GM23338 (cell line): Measurements from ENCODE around the gene SNCB. TPM values are rescaled to one million over a fixed set of nuclear protein-coding genes. Genes with fewer than 3 reads are reported as not detected.

Experiments
- ATAC-seq: fragments of 200-7000 bp; cut with Tn5 transposase; 3 replicates; pipeline ENCODE4 v1.9.1; 2020
- DNase-seq: peaks from one replicate; pipeline ENCODE4 v3.0.0-alpha.2; 2015; ENCODE audit warnings: low spot score
- H2AFZ ChIP-seq: fragments of 200-600 bp; sonication (generic); 2 replicates; pipeline ENCODE4 v1.8.0; 2016; ENCODE audit warnings: antibody characterized with exemption, mild to moderate bottlenecking, moderate library complexity
- H3F3A ChIP-seq: fragments of 200-600 bp; sonication (generic); replicated peaks from 2 replicates; pipeline ENCODE4 v1.8.0; 2017; ENCODE audit warnings: antibody characterized with exemption, mixed run types, low read depth
- H3K27ac ChIP-seq: fragments of 200-600 bp; sonication (generic); 2 replicates; pipeline ENCODE4 v1.6.1; 2016; ENCODE audit warnings: low read depth
- H3K27me3 ChIP-seq: fragments of 200-600 bp; sonication (generic); 2 replicates; pipeline ENCODE4 v1.8.0; 2016; ENCODE audit warnings: mild to moderate bottlenecking, mixed run types, moderate library complexity; ENCODE audit not compliant: insufficient read depth
- H3K36me3 ChIP-seq: fragments of 200-600 bp; sonication (generic); 2 replicates; pipeline ENCODE4 v1.8.0; 2016; ENCODE audit warnings: mild to moderate bottlenecking; ENCODE audit not compliant: insufficient read depth
- H3K4me1 ChIP-seq: fragments of 200-600 bp; sonication (generic); 2 replicates; pipeline ENCODE4 v1.8.0; 2016; ENCODE audit warnings: mild to moderate bottlenecking, moderate library complexity; ENCODE audit not compliant: insufficient read depth
- H3K4me2 ChIP-seq: fragments of 200-600 bp; sonication (generic); 2 replicates; pipeline ENCODE4 v1.7.1; 2017; ENCODE audit warnings: mixed run types
- H3K4me3 ChIP-seq: fragments of 200-600 bp; sonication (generic); 2 replicates; pipeline ENCODE4 v1.6.1; 2016; ENCODE audit warnings: mixed run types
- H3K79me2 ChIP-seq: fragments of 200-600 bp; sonication (generic); replicated peaks from 2 replicates; pipeline ENCODE4 v1.8.0; 2017; ENCODE audit warnings: mild to moderate bottlenecking; ENCODE audit not compliant: insufficient read depth
- H3K9me2 ChIP-seq: fragments of 200-600 bp; sonication (generic); 2 replicates; pipeline ENCODE4 v1.8.0; 2017; ENCODE audit not compliant: insufficient read depth
- H4K20me1 ChIP-seq: fragments of 200-600 bp; sonication (generic); replicated peaks from 2 replicates; pipeline ENCODE4 v1.8.0; 2017; ENCODE audit warnings: mild to moderate bottlenecking; ENCODE audit not compliant: insufficient read depth
- H3K27ac Mint-ChIP-seq: 2 replicates; pipeline ENCODE4 v1.8.0; 2020; ENCODE audit warnings: inconsistent platforms, mild to moderate bottlenecking, moderate library complexity, mixed read lengths
- H3K27me3 Mint-ChIP-seq: 3 replicates; pipeline ENCODE4 v1.8.0; 2022; ENCODE audit warnings: low read depth, mild to moderate bottlenecking, moderate library complexity, mixed read lengths, inconsistent platforms; ENCODE audit not compliant: insufficient read depth, poor library complexity
- H3K36me3 Mint-ChIP-seq: 3 replicates; pipeline ENCODE4 v1.8.0; 2021; ENCODE audit warnings: low read depth, mild to moderate bottlenecking, inconsistent platforms, moderate library complexity, mixed read lengths
- H3K4me1 Mint-ChIP-seq: 3 replicates; pipeline ENCODE4 v1.8.0; 2020; ENCODE audit warnings: mild to moderate bottlenecking, inconsistent platforms, mixed read lengths
- H3K4me3 Mint-ChIP-seq: 3 replicates; pipeline ENCODE4 v1.8.0; 2021; ENCODE audit warnings: moderate library complexity, mild to moderate bottlenecking, inconsistent platforms, mixed read lengths
- H3K9me3 Mint-ChIP-seq: 3 replicates; pipeline ENCODE4 v1.8.0; 2020; ENCODE audit warnings: moderate library complexity, mild to moderate bottlenecking, inconsistent platforms, mixed read lengths
- CREB1 ChIP-seq: fragments of 250-450 bp; sonication (Bioruptor Pico); IDR thresholded peaks from 2 replicates; pipeline ENCODE4 v1.5.0; 2020; ENCODE audit warnings: low read depth, mild to moderate bottlenecking, moderate library complexity
- EZH2 ChIP-seq: fragments of 200-600 bp; sonication (generic); IDR thresholded peaks from one replicate; pipeline ENCODE4 v1.8.0; 2017; ENCODE audit warnings: antibody characterized with exemption, mild to moderate bottlenecking, low read depth; ENCODE audit not compliant: unreplicated experiment
- NANOG ChIP-seq: IDR thresholded peaks from 2 replicates; pipeline ENCODE4 v1.6.1; 2016; ENCODE audit warnings: antibody characterized with exemption, borderline replicate concordance
- POLR2AphosphoS5 ChIP-seq: IDR thresholded peaks from 2 replicates; pipeline ENCODE4 v1.6.1; 2016; ENCODE audit warnings: antibody characterized with exemption, low read depth
- STAT1 ChIP-seq: IDR thresholded peaks from one replicate; pipeline ENCODE4 v1.6.1; 2016; ENCODE audit warnings: antibody characterized with exemption; ENCODE audit not compliant: unreplicated experiment
- ZNF114 ChIP-seq: fragments of 250-450 bp; sonication (Bioruptor Pico); IDR thresholded peaks from 2 replicates; pipeline ENCODE4 v1.5.0; 2020; ENCODE audit warnings: mild to moderate bottlenecking, moderate library complexity
- ZNF331 ChIP-seq: fragments of 250-450 bp; sonication (Bioruptor Pico); IDR thresholded peaks from 2 replicates; pipeline ENCODE4 v1.5.0; 2020; ENCODE audit warnings: low read depth, mild to moderate bottlenecking, moderate library complexity
- polyA plus RNA-seq: library from polyadenylated mRNA; unstranded; fragments of >200 nt; fragmentation: Nextera tagmentation; extraction: Ambion mirVana; gene quantifications from 2 replicates; pipeline ENCODE4 v1.2.1, GENCODE V29; 2016
- total RNA-seq: library from RNA; depleted of rRNA; stranded (reverse); fragments of >200 nt; shearing (Covaris generic); gene quantifications from 2 replicates; pipeline ENCODE4 v1.2.3, GENCODE V29; 2014
- TF ChIP-seq, protein P1 (sequence below), 2 experiments: fragments of 200-600 bp in 1 of 2; sonication (generic) in 1 of 2; conservative IDR thresholded peaks; 2 replicates each; pipeline versions ENCODE4 v1.5.1 to v1.6.1; 2016 to 2017; ENCODE audit warnings: antibody characterized with exemption in 2 of 2, low read depth in 2 of 2, mild to moderate bottlenecking in 2 of 2, moderate library complexity in 1 of 2
- TF ChIP-seq, protein P2 (sequence below): IDR thresholded peaks from 2 replicates; pipeline ENCODE4 v1.6.1; 2016; ENCODE audit warnings: antibody characterized with exemption
- TF ChIP-seq, protein P3 (sequence below): IDR thresholded peaks from one replicate; pipeline ENCODE4 v1.6.1; 2018; ENCODE audit warnings: antibody characterized with exemption; ENCODE audit not compliant: unreplicated experiment

Gene SNCB
- total and polyA plus RNA-seq, 2 experiments from 2014 or later = 3.6 to 13.5 TPM

DNA sequence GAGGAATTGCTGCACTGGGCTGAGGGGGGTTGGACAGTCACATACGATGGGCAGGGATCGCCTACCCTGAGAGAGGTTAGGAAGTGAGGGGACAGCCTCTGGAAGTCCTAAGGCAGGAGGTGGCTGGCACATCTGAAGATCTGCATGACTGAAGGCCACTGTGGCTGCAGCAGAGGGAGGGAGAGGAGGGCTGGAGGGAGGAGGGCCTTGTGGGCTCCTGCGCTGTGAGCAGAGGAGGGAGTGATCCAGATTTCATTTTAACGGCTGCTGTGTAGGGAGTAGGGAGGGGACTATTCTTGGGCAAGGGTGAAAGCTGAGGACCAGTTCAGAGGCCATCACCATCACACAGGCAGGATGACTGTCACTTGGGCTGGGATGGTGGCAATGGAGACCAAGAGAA is 7.2 kb upstream of the SNCB start:
- ATAC-seq (peak; percentile 43), DNase-seq (no peak)
- peaks cover 5% of the 10 kb centered on the region; the same call in 1 of the 3 replicates for H3K9me3 Mint-ChIP-seq
- no peak overlapping the region for H3K27ac ChIP-seq
- H3K4me1 ChIP-seq = peaks cover 5% of the 10 kb centered on the region; the same call in 1 of the 2 replicates
- no peak overlapping the region for H3K4me3 Mint-ChIP-seq
- H3K79me2 ChIP-seq = no peaks in the 10 kb centered on the region
- H3K27me3 ChIP-seq = no peaks in the 10 kb centered on the region; the same call in 1 of the 2 replicates
- no peak overlapping the region for H2AFZ ChIP-seq
- H3K9me2 ChIP-seq = no peaks in the 10 kb centered on the region
- H3K4me3 ChIP-seq = no peak overlapping the region
- TF ChIP-seq ZNF114 (CRISPR knock-in tag) (no peak), ZNF331 (CRISPR knock-in tag) (no peak), POLR2AphosphoS5 (no peak)
- TF ChIP-seq, protein P1, sequence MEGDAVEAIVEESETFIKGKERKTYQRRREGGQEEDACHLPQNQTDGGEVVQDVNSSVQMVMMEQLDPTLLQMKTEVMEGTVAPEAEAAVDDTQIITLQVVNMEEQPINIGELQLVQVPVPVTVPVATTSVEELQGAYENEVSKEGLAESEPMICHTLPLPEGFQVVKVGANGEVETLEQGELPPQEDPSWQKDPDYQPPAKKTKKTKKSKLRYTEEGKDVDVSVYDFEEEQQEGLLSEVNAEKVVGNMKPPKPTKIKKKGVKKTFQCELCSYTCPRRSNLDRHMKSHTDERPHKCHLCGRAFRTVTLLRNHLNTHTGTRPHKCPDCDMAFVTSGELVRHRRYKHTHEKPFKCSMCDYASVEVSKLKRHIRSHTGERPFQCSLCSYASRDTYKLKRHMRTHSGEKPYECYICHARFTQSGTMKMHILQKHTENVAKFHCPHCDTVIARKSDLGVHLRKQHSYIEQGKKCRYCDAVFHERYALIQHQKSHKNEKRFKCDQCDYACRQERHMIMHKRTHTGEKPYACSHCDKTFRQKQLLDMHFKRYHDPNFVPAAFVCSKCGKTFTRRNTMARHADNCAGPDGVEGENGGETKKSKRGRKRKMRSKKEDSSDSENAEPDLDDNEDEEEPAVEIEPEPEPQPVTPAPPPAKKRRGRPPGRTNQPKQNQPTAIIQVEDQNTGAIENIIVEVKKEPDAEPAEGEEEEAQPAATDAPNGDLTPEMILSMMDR (conservative IDR thresholded peaks at IDR 0.05; ENCODE audit: low read depth in 2 of 2) = no peak
- no peaks in the 10 kb centered on the region for H4K20me1 ChIP-seq
- peaks cover 31% of the 10 kb centered on the region for H3K27me3 Mint-ChIP-seq
- no peaks in the 10 kb centered on the region for H3K36me3 Mint-ChIP-seq
- peaks cover 38% of the 10 kb centered on the region for H3K4me1 Mint-ChIP-seq
- H3K4me2 ChIP-seq = no peak overlapping the region
- no peaks in the 10 kb centered on the region for H3F3A ChIP-seq
- no peak overlapping the region for H3K27ac Mint-ChIP-seq
- H3K36me3 ChIP-seq = no peaks in the 10 kb centered on the region

DNA sequence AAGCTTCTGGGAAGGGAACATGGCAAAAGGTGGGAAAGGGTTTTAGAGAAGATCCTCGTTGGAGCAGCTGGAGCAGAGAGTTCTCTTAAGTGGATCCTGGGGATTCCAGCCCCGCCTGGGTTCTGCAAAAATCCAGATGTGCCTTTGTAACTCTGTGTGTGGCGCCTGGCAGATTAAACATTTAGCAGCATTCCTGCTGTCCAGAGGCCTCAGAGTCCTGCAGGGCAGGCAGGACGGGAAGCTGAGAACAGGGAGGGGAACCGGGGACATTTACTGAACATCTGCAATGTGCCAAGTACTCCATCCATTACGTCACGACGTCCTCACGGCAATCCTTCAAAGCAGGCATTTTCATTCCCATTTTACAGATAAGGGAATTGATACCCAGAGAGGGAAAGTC is 6.1 kb upstream of the SNCB start:
- no peak overlapping the region for H3K27ac ChIP-seq
- peaks cover 32% of the 10 kb centered on the region for H3K4me1 Mint-ChIP-seq
- H2AFZ ChIP-seq = no peak overlapping the region
- H3K9me2 ChIP-seq = no peaks in the 10 kb centered on the region
- no peak overlapping the region for H3K4me3 Mint-ChIP-seq
- no peak overlapping the region for H3K4me3 ChIP-seq
- H3K36me3 ChIP-seq = no peaks in the 10 kb centered on the region
- H3F3A ChIP-seq = no peaks in the 10 kb centered on the region
- H3K27ac Mint-ChIP-seq = no peak overlapping the region
- H3K9me3 Mint-ChIP-seq = peaks cover 5% of the 10 kb centered on the region; the same call in 2 of the 3 replicates
- peaks cover 32% of the 10 kb centered on the region for H3K27me3 Mint-ChIP-seq
- ATAC-seq (no peak), DNase-seq (no peak)
- H3K27me3 ChIP-seq = peaks cover 11% of the 10 kb centered on the region
- H3K36me3 Mint-ChIP-seq = no peaks in the 10 kb centered on the region
- no peak overlapping the region for H3K4me2 ChIP-seq
- peaks cover 5% of the 10 kb centered on the region; the same call in 1 of the 2 replicates for H3K4me1 ChIP-seq
- no peaks in the 10 kb centered on the region for H4K20me1 ChIP-seq
- no peaks in the 10 kb centered on the region for H3K79me2 ChIP-seq
- TF ChIP-seq, protein P1 (conservative IDR thresholded peaks at IDR 0.05; ENCODE audit: low read depth in 2 of 2) = no peak
- TF ChIP-seq POLR2AphosphoS5 = no peak

DNA sequence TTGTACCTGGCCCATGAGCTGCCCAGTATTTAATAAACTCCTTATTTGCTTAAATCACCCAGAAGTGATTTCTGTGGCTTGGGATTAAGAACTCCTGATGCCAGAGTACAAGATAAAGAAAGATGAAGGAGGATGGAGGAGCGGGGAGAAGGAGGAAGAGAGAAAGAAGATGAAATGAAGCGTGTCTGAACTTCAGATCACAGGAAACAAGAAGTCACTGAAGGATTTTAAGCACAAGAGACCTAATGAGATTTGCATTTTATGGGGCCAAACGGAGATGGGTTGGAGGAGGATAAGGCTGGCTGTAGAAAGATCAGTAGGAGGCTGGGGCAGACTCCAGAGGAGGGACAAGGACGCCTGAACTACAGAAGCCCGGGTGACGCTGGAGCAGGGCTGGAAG is 3.3 kb upstream of the SNCB start:
- Histone ChIP-seq H3K9me2 (no peaks in the 10 kb centered on the region), H3K79me2 (no peaks in the 10 kb centered on the region), H3F3A (peaks cover 4% of the 10 kb centered on the region; the same call in 1 of the 2 replicates), H3K4me2 (peak overlapping the region; percentile 57), H3K27me3 (peaks cover 37% of the 10 kb centered on the region), H3K4me1 (peaks cover 18% of the 10 kb centered on the region), H3K4me3 (no peak overlapping the region), H4K20me1 (peaks cover 1% of the 10 kb centered on the region; the same call in 1 of the 2 replicates), H3K36me3 (no peaks in the 10 kb centered on the region), H2AFZ (no peak overlapping the region), H3K27ac (no peak overlapping the region)
- Mint-ChIP-seq H3K9me3 (peaks cover 7% of the 10 kb centered on the region; the same call in 2 of the 3 replicates), H3K4me3 (no peak overlapping the region), H3K27ac (no peak overlapping the region), H3K27me3 (peaks cover 51% of the 10 kb centered on the region), H3K4me1 (peaks cover 41% of the 10 kb centered on the region), H3K36me3 (no peaks in the 10 kb centered on the region)
- DNase-seq (no peak), ATAC-seq (no peak)
- TF ChIP-seq CREB1 (CRISPR knock-in tag) (no peak), NANOG (no peak), ZNF114 (CRISPR knock-in tag) (no peak), POLR2AphosphoS5 (no peak), EZH2 (no peak), STAT1 (no peak)
- TF ChIP-seq, protein P2, sequence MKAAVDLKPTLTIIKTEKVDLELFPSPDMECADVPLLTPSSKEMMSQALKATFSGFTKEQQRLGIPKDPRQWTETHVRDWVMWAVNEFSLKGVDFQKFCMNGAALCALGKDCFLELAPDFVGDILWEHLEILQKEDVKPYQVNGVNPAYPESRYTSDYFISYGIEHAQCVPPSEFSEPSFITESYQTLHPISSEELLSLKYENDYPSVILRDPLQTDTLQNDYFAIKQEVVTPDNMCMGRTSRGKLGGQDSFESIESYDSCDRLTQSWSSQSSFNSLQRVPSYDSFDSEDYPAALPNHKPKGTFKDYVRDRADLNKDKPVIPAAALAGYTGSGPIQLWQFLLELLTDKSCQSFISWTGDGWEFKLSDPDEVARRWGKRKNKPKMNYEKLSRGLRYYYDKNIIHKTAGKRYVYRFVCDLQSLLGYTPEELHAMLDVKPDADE = no peak
- TF ChIP-seq, protein P3, sequence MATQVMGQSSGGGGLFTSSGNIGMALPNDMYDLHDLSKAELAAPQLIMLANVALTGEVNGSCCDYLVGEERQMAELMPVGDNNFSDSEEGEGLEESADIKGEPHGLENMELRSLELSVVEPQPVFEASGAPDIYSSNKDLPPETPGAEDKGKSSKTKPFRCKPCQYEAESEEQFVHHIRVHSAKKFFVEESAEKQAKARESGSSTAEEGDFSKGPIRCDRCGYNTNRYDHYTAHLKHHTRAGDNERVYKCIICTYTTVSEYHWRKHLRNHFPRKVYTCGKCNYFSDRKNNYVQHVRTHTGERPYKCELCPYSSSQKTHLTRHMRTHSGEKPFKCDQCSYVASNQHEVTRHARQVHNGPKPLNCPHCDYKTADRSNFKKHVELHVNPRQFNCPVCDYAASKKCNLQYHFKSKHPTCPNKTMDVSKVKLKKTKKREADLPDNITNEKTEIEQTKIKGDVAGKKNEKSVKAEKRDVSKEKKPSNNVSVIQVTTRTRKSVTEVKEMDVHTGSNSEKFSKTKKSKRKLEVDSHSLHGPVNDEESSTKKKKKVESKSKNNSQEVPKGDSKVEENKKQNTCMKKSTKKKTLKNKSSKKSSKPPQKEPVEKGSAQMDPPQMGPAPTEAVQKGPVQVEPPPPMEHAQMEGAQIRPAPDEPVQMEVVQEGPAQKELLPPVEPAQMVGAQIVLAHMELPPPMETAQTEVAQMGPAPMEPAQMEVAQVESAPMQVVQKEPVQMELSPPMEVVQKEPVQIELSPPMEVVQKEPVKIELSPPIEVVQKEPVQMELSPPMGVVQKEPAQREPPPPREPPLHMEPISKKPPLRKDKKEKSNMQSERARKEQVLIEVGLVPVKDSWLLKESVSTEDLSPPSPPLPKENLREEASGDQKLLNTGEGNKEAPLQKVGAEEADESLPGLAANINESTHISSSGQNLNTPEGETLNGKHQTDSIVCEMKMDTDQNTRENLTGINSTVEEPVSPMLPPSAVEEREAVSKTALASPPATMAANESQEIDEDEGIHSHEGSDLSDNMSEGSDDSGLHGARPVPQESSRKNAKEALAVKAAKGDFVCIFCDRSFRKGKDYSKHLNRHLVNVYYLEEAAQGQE = no peak
